HG02885 (cell line): Measurements from ENCODE around the gene C1QBP.
"Not testable (repeated sequence)": the region's sequence is repeated elsewhere in the genome, so short reads cannot be mapped to it uniquely, and the experiment has no call there.

Experiments
- ATAC-seq: cut with Tn5 transposase; IDR thresholded peaks from one replicate; pipeline ENCODE4 v1.9.1; 2021; ENCODE audit warnings: mild to moderate bottlenecking; ENCODE audit not compliant: unreplicated experiment, poor library complexity

Gene C1QBP

GRCh38 chr17:5435781-5436315, 3.1 kb downstream of the C1QBP start:
- ATAC-seq, result not testable (repeated sequence)

GRCh38 chr17:5434984-5435383, 4.0 kb downstream of the C1QBP start:
- no peak for ATAC-seq

GRCh38 chr17:5431949-5432556, 6.9 kb downstream of the C1QBP start:
- no peak for ATAC-seq

DNA sequence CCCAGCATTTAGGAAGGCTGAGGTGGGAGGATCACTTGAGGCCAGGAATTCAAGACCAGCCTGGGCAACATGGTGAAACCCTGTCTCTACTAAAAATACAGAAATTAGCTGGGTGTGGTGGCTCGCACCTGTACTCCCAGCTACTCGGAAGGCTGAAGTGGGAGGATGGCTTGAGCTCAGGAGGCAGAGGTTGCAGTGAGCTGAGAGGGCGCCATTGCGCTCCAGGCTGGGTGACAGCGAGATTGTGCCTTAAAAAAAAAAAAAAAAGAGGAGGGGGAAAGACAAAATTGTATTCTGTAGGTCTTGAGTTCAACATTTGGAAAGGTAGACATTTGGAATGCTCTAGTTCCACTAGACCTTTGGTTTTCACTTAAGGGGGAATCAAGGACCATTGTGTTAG, 7.7 kb downstream of the C1QBP start:
- not testable (repeated sequence) for ATAC-seq

- no peak for ATAC-seq
Observed at GRCh38 chr17:5430413-5430999, 8.4 kb downstream of the C1QBP start.

DNA sequence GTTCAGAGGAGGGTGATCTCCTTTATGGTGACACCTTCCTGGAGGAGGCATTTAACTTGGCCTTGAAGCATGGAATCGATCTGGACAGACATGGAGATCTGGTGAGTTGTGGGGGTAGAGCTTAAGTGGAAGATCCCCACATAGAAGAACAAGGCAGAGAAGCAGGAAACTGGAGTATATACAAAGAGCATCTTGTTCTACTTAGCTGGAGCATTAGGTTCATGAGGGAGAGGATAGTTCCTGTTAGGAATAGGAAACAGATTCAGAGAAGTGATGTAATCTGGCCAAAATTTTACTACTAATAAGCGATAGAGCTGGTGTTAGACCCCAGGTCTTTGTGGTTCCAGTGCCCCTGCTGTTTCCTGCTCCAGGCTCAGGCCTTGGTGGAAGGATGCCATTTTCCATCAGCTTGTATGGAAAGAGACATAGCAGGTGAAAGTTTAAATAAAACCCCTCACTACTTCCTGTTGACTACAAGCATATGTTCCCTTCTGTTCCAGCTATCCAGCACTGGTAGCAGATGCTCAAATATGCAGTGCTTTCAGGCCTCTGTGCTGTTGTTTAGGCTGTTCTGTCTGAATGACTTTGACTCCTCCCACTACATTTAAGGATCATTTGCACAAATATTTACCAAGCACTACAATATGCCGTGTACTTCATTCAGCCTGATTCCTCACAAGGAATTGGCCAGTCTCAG, 9.6 kb downstream of the C1QBP start:
- ATAC-seq, result no peak

DNA sequence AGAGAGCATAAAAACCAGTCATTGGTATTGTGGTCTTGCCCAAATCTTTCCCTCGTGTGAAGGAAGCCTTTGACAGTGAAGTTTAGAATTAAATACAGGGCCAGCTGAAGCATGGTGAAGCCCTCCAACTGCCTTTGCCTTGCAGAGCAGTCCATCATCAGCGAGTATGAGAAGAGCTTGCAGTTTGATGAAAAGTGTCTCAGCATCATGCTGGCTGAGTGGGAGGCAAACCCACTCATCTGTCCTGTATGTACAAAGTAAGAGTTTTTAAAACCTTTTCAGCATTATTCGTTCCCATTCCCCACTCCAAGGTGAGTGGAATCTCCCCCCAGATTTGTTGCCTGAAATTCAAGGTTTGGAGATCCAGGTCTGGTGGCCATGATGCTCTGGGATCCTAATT, 13.1 kb downstream of the C1QBP start:
- no peak for ATAC-seq

DNA sequence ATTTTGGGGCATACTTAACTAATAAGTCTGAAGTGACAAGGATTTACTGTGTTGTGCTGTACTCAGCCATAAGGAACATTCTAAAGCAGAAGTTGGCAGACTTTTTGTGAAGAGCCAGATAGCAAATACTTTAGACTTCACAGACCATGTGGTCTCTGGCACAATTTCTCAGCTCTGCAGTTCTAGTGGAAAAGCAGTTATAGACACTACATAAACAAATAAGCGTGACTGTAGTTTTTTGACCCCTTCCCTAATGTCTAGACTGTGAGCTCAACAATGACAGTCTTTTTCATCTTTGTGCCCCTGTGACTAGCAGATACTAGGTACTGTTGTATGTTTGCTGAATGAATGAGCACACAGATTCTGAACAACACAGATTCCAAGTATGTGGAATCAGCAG, 14.0 kb downstream of the C1QBP start:
- ATAC-seq, result no peak

DNA sequence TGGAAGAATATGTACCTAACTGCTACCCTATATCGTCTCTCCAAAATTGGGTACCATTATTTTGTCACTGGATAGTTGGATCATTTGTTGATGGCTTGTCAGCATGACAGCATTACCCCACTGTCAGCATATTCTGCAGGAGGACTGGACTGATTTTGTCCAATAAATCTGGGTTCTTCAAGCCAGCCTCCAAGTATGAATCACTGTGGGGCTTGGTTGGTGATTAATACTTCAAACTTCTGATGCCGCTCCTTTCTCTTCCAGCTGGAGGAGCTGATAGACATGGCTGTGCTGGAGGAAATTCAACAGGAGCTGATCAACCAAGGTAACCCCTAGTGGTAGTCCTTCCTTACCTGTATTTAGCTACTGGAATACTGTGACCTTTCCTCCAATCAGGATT, 16.4 kb downstream of the C1QBP start:
- no peak for ATAC-seq

- ATAC-seq, result peak; percentile 57
Observed at GRCh38 chr17:5419959-5420653, 18.8 kb downstream of the C1QBP start, which contains the start of gene RPAIN. Gene RPAIN, plus strand, starts transcription at chr17:5420182. Its CDS starts 29 bp downstream, at chr17:5420211.

- ATAC-seq, result peak; percentile 91
Observed at GRCh38 chr17:5419356-5419958, 19.5 kb downstream of the C1QBP start, which contains the start of gene NUP88. Gene NUP88, minus strand, starts transcription at chr17:5419662. Its CDS starts 12 bp downstream, at chr17:5419650.

GRCh38 chr17:5418858-5419355, 20.0 kb downstream of the C1QBP start:
- ATAC-seq, result peak; percentile 38

DNA sequence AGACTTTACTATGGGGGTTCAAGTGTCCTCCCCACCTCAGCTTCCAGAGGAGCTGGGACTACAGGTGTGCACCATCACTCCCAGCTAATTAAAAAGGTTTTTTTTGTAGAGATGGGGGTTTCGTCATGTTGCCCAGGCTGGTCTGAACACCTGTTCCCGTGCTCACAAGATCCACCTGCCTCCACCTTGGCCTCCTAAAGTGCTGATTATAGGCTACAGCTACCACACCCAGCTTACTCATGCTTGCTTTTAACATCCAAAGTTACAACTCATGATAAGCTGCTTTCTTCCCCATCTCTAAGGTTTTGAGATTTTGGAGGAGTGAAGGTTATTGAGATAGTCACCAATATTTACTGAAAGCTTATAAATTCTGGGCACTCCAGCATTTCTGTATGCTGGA, 22.1 kb downstream of the C1QBP start:
- no peak for ATAC-seq

DNA sequence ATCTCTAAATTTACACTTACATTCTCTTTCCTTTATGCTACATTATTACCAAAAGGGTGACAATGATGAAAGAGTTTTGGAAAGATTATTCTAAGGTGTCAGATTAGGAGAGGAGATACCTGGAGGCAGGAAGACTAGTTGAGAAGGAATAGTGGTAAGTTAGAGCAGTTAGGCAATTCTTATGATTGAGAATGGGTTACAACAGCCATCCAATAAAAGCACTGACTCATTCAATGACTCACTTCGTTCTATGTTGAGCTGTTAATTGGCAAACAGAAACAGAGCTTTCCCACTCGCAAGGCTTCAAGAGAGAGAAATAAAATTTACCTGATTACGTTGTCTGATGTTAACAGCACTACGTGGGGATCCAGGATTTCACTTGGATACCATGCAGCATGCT, 25.3 kb downstream of the C1QBP start:
- ATAC-seq, result no peak

DNA sequence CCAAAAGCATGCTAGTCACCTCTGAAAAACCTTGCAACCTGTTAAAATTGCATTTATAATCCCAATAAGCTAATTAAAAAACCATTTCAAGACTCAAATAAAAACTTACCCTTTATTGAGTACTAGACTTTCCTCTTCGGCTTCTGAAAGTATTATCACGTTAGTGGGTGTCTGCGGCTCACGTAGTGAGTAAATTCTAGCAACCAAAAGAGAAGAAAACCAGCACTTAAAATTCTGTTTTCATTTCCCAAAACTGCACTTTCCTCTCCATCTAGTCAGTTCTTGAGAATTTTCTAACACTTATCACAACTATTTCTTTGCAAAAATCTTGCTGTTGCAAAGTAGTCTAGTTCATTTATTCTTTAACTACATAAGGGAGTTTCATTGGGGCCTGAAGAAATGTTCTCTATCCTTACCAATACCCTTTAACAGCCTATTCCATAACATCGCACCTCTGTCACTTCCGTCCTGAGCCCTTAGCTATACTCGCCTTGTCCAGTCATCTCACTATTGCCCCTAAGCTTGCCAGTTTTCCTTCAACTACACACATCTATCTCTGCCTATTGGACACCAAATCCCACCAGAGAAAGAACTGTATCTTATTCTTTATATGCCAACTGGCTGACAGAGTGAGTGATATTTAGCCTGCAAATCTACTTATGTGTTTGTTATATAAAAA, 28.2 kb downstream of the C1QBP start:
- ATAC-seq, result no peak

- ATAC-seq, result no peak
Observed at GRCh38 chr17:5408186-5408585, 30.8 kb downstream of the C1QBP start.

GRCh38 chr17:5405400-5405799, 33.6 kb downstream of the C1QBP start:
- no peak for ATAC-seq

GRCh38 chr17:5399767-5400166, 39.2 kb downstream of the C1QBP start:
- ATAC-seq, result no peak

DNA sequence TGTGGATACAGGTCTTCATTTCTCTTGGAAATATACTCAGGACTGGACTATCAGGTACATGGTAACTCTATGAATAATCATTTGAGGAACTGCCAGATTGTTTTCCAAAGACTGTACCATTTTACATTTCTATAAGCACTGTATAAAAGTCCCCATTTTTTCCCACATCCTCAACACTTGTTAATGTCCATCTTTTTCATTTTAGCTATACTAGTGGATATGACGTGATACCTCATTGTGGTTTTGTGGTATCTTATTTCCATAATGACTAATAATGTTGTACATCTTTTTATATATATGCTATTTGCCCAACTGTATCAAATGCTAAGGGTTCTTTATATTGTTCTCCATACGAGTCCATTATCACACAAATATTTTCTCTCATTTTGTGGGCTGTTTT, 42.3 kb downstream of the C1QBP start:
- no peak for ATAC-seq

DNA sequence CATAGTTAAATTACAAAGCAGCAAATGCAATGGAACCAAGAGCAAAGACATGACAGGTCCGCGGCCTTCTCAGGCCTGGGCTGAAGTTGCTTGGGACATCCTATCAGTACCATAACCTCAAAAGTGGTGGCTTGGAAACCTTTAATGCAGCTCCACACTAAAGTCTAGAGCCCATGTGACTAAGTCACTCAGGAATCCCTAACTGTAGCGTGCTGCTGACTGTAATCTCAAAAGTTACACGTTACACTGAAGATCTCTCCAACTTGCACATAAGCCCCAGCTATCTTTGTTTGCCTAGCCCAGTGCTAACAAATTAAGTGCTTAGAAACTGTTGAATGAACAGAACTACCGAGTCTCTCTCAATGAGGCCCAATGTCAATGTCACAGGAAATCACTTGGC, 47.3 kb downstream of the C1QBP start:
- no peak for ATAC-seq
